ENCODE measurements around the gene HOXA2. TPM values are rescaled to one million over a fixed set of nuclear protein-coding genes. Genes with fewer than 3 reads are reported as not detected.

Gene HOXA2
- total and polyA plus RNA-seq, 2 of the 13 experiments (the other 11 are each of a cell fraction or from before 2014, with no cell fraction given), result 0.22 to 0.29 TPM

GRCh38 chr7:27062946-27063345 lies 39.5 kb downstream of the HOXA2 start (continued):
- TF ChIP-seq KDM4B (CRISPR knock-in tag; IDR thresholded peaks at IDR 0.05) (no peak), SAFB2 (CRISPR knock-in tag; IDR thresholded peaks at IDR 0.05; ENCODE audit: borderline replicate concordance, low read depth) (no peak), CC2D1A (CRISPR knock-in tag; IDR thresholded peaks at IDR 0.05) (no peak), ZNF670 (CRISPR knock-in tag; IDR thresholded peaks at IDR 0.05; ENCODE audit: borderline replicate concordance) (no peak), ESRRA (CRISPR knock-in tag; IDR thresholded peaks at IDR 0.05; ENCODE audit: low read depth) (no peak), ZNF740 (CRISPR knock-in tag; IDR thresholded peaks at IDR 0.05) (no peak), ZNF224 (CRISPR knock-in tag; IDR thresholded peaks at IDR 0.05) (no peak), TARDBP (CRISPR knock-in tag; IDR thresholded peaks at IDR 0.05) (no peak), CREB3 (CRISPR knock-in tag; IDR thresholded peaks at IDR 0.05) (no peak), NONO (IDR thresholded peaks at IDR 0.05) (no peak), NONO (CRISPR knock-in tag; conservative IDR thresholded peaks at IDR 0.05) (no peak)
- TF ChIP-seq, protein P1, sequence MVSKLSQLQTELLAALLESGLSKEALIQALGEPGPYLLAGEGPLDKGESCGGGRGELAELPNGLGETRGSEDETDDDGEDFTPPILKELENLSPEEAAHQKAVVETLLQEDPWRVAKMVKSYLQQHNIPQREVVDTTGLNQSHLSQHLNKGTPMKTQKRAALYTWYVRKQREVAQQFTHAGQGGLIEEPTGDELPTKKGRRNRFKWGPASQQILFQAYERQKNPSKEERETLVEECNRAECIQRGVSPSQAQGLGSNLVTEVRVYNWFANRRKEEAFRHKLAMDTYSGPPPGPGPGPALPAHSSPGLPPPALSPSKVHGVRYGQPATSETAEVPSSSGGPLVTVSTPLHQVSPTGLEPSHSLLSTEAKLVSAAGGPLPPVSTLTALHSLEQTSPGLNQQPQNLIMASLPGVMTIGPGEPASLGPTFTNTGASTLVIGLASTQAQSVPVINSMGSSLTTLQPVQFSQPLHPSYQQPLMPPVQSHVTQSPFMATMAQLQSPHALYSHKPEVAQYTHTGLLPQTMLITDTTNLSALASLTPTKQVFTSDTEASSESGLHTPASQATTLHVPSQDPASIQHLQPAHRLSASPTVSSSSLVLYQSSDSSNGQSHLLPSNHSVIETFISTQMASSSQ (IDR thresholded peaks at IDR 0.05; ENCODE audit: low read depth), result no peak
- TF ChIP-seq, protein P1 (CRISPR knock-in tag; IDR thresholded peaks at IDR 0.05; ENCODE audit: borderline replicate concordance), result no peak

Data from HepG2 (cell line).